ENCODE data around the gene LEFTY1.
"Not testable (repeated sequence)": the region's sequence is repeated elsewhere in the genome, so short reads cannot be mapped to it uniquely, and the experiment has no call there.

LEFTY1 gene

GRCh38 chr1:225931270-225932136, 42.6 kb upstream of the LEFTY1 start:
- H3K27ac ChIP-seq = no peak overlapping the region

GRCh38 chr1:225930566-225930965, 41.6 kb upstream of the LEFTY1 start:
- TF ChIP-seq CTCF (IDR thresholded peaks at IDR 0.05) = no peak
- no peak for TF ChIP-seq ZFX (IDR thresholded peaks at IDR 0.05; ENCODE audit: borderline replicate concordance)
- H3K27ac ChIP-seq = no peak overlapping the region

More at GRCh38 chr1:225931270-225932136, 42.6 kb upstream of the LEFTY1 start:
- TF ChIP-seq ZFX (IDR thresholded peaks at IDR 0.05; ENCODE audit: borderline replicate concordance) (no peak), CTCF (IDR thresholded peaks at IDR 0.05) (no peak)

- not testable (repeated sequence) for H3K27ac ChIP-seq
Measured at GRCh38 chr1:225929462-225929861, 40.5 kb upstream of the LEFTY1 start.

GRCh38 chr1:225928186-225929175, 39.5 kb upstream of the LEFTY1 start:
- H3K27ac ChIP-seq = peak overlapping the region; percentile 4; the same call in 1 of the 2 replicates
- TF ChIP-seq ZFX (IDR thresholded peaks at IDR 0.05; ENCODE audit: borderline replicate concordance) = no peak
- TF ChIP-seq CTCF (IDR thresholded peaks at IDR 0.05) = no peak

- TF ChIP-seq CTCF (IDR thresholded peaks at IDR 0.05) = no peak
- no peak for TF ChIP-seq ZFX (IDR thresholded peaks at IDR 0.05; ENCODE audit: borderline replicate concordance)
- H3K27ac ChIP-seq = no peak overlapping the region
Measured at GRCh38 chr1:225926551-225927113, 37.7 kb upstream of the LEFTY1 start.

- H3K27ac ChIP-seq = peak within 1 kb of the TSS; percentile 94
- TF ChIP-seq ZFX (IDR thresholded peaks at IDR 0.05; ENCODE audit: borderline replicate concordance) = no peak
- TF ChIP-seq CTCF (IDR thresholded peaks at IDR 0.05) = no peak
Measured at GRCh38 chr1:225923692-225924555, 35.0 kb upstream of the LEFTY1 start, which contains the start of gene PYCR2. Gene PYCR2, minus strand, starts transcription at chr1:225924250. Its CDS starts 140 bp downstream, at chr1:225924110.

- TF ChIP-seq ZFX (IDR thresholded peaks at IDR 0.05; ENCODE audit: borderline replicate concordance) (no peak), CTCF (IDR thresholded peaks at IDR 0.05) (no peak)
- H3K27ac ChIP-seq = peak overlapping the region; percentile 94
Measured at GRCh38 chr1:225923381-225923691, 34.4 kb upstream of the LEFTY1 start.
